H1 (cell line): Measurements from ENCODE around the gene SEC31A. TPM values are rescaled to one million over a fixed set of nuclear protein-coding genes. Genes with fewer than 3 reads are reported as not detected.

Experiments used
- ASH2L ChIP-seq: fragments of 200-600, 300-600 bp; sonication (generic); IDR thresholded peaks from one replicate; pipeline ENCODE4 v1.7.1; 2017; ENCODE audit warnings: low read length
- CHD1 ChIP-seq: IDR thresholded peaks from 2 replicates; pipeline ENCODE4 v1.6.1; 2012; ENCODE audit warnings: low read depth, low read length, improper control_type of control experiment
- CHD2 ChIP-seq: IDR thresholded peaks from 2 replicates; pipeline ENCODE4 v1.6.1; 2012; ENCODE audit warnings: low read length, improper control_type of control experiment
- KDM1A ChIP-seq: fragments of 200-600, 300-600 bp; sonication (generic); IDR thresholded peaks from 2 replicates; pipeline ENCODE4 v1.7.1; 2016; ENCODE audit warnings: mild to moderate bottlenecking, low read length, borderline replicate concordance
- POLR2AphosphoS5 ChIP-seq: IDR thresholded peaks from 2 replicates; pipeline ENCODE4 v1.6.1; 2011; ENCODE audit warnings: low read depth, low read length
- RNF2 ChIP-seq: fragments of 200-900, 300-1000 bp; sonication (generic); IDR thresholded peaks from 2 replicates; pipeline ENCODE4 v1.7.1; 2016; ENCODE audit warnings: borderline replicate concordance, low read depth, mild to moderate bottlenecking, antibody characterized with exemption, low read length; ENCODE audit not compliant: poor library complexity, severe bottlenecking; ENCODE audit errors: missing control alignments
- RXRA ChIP-seq: IDR thresholded peaks from 2 replicates; pipeline ENCODE4 v1.6.1; 2011; ENCODE audit warnings: low read depth, mild to moderate bottlenecking, low read length, moderate library complexity; ENCODE audit not compliant: insufficient read depth
- SIRT6 ChIP-seq: IDR thresholded peaks from one replicate; pipeline ENCODE4 v1.7.1; 2012; ENCODE audit warnings: low read length, inconsistent platforms
- SIX5 ChIP-seq: IDR thresholded peaks from 2 replicates; pipeline ENCODE4 v1.6.1; 2011; ENCODE audit warnings: mild to moderate bottlenecking, low read depth, low read length
- SRF ChIP-seq: IDR thresholded peaks from 2 replicates; pipeline ENCODE4 v1.6.1; 2011; ENCODE audit warnings: mild to moderate bottlenecking, low read depth, low read length, moderate library complexity
- polyA plus RNA-seq, 7 experiments: library from polyadenylated mRNA; depleted of rRNA in 3 of 7; stranded (reverse) in 5 of 7; unstranded in 2 of 7; fragments of >200 nt in 5 of 7; fragments of 200-250 nt in 2 of 7; gene quantifications; 1 replicate in 5 of 7; 2 replicates in 1 of 7; 4 replicates in 1 of 7; pipeline versions ENCODE4 v1.2.1 to v1.2.3, GENCODE V29; 2011 to 2013; ENCODE audit warnings: missing spikeins in 2 of 7, mixed read lengths in 2 of 7
- total RNA-seq: library from RNA; stranded (reverse); fragmentation: NEBNext Ultra II Directional; extraction: Animal tissue kit (Norgen Biotek cat#: 25700); gene quantifications from 2 replicates; pipeline ENCODE4 v1.2.1, GENCODE V29; 2021

SEC31A gene
- total and polyA plus RNA-seq, 2 of the 8 experiments (the other 6 are each of a cell fraction or from before 2014, with no cell fraction given) = 112 to 125 TPM

- TF ChIP-seq KDM1A (no peak), ASH2L (no peak), SIRT6 (no peak), CHD1 (no peak), SIX5 (no peak), RXRA (no peak), CHD2 (no peak), RNF2 (no peak), SRF (no peak), POLR2AphosphoS5 (no peak)
Measured at GRCh38 chr4:82809619-82810018, 81.3 kb downstream of the SEC31A start (continued).
